Inferior parietal cortex (tissue), 1 donor: ENCODE results near the gene APBA2.
A peak's percentile ranks its signal among the peaks of the same experiment; 100 is the strongest.

Experiments
- DNase-seq: peaks from one replicate; pipeline ENCODE4 v3.0.0-alpha.2; 2016; ENCODE audit errors: extremely low spot score

Gene APBA2

DNA sequence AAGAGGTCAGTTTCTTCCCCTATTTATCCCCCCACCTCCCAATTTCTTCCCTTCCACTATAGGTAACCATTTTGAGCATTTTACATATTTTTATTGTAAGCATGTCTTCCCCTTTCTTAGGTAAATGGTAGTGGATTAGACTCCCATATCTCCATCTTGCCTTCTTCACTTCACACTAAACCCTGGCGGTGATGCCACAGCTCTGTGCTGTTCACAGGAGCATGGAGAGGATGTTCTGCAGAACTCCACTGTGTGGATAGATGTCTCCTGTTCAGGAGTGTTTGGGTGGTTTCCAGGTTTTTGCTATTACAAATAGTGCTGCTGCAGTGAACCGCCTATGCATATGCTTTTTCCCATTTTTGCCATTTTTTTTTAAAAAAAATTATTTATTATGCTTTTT is 201.1 kb downstream of the APBA2 start:
- no peak for DNase-seq

- DNase-seq: no peak
Observed at GRCh38 chr15:29087521-29088285, 201.9 kb downstream of the APBA2 start.

DNA sequence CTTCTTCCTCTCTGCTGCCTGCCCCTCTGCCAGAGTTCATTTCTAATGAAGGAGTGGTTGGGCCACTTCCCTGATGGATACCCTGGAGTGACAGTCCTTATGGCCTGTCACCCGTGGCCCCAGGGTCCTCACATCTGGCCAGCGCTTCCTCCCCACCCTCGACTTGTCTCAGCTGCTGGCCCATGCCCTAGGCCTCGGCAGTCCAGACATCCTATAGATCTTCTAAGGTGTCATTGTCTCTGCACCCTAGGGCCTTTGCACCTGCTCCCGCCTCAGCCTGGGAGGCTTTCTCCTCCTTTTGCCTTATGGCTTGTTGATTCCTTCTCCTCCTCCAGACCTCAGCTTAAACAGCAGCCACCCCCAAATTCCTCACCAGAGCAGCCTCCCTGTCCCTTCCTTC is 202.9 kb downstream of the APBA2 start:
- no peak for DNase-seq

DNA sequence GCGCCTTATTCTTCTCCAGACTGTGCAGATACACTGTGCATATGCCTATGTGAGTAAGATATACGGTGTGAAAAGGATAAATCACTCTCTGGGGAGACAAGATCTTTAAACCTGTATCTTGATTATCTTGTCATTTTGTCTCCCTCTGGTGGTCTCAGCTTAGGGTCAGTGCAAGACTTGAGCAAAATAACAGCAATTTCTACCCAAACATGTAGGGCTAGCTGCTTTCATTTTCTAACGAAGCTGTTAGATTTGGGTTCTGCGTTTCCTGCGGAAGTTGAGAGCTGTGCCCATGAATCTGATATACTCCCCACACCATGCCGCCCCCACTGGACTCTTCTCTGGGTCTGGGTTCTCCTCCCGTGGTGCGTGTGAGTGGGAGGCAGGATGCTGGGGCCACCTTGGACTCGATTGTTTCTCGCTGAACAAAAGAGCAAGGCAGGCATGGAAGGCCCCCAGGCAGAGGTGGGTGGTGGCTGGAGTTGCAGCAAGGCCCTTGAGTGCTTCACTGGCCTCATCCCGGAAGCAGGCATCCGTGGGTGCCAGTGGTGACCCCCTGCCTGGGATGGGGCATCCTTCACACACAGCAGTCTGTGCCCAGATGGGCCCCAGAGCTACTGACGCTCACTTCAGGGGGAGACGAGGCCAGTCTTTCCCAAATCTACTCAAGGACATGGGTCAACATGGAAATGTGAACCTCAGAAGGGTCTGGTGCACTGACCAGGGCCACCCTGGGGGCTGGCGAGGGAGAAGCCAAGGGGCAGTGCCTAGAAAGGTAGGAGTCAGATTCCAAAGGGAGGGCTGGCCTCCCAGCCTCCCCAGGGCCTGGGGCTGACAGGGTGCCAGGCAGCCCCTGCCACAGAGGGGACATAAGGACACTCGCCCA is 204.2 kb downstream of the APBA2 start:
- peak; percentile 74 for DNase-seq

DNA sequence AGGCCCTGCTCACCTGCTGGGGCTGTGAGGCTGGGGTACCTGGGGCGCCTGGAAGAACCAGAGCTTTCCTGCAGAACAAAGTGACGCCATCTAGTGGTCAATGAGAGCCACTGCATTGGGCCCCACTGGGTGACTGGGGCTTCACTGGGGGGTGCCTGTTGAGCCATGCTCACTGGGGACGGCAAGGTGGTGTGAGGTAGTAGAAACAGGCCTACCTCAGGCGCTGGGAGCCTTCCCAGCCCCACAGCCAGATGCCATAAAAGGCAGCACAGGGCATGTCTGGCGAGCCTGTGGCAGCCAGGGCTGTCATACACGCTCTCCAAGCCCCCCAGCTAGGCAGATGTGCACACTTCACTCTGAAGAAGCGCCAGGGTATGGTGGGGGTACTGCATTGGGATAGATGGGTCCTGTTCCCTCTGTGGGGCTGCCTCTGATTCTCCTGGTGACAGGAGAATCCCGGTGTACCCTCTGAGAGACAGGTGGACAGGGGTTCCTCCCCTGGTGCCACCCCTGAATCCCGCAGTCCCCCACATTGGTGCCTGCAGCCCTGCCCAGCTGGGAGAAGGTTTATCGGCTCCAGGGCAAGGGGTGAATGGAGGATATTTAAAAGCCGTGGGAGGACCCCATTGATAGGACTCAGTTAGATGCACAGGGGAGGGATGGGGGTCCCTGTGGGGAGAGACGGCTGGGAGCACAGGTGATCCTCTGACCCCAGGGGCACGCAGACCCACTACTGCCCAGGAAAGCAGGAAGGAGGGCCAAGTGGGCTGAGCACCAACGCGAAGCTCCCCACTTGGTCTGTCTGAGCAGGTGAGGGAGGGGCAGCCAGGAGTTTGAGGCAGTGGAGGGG is 205.1 kb downstream of the APBA2 start:
- peak; percentile 70 for DNase-seq

- DNase-seq: no peak
Observed at GRCh38 chr15:29091666-29092065, 205.9 kb downstream of the APBA2 start.

GRCh38 chr15:29092376-29093064 is 206.7 kb downstream of the APBA2 start:
- no peak for DNase-seq

GRCh38 chr15:29093065-29093435 is 207.3 kb downstream of the APBA2 start:
- no peak for DNase-seq

- no peak for DNase-seq
Observed at GRCh38 chr15:29093696-29094343, 208.0 kb downstream of the APBA2 start.

DNA sequence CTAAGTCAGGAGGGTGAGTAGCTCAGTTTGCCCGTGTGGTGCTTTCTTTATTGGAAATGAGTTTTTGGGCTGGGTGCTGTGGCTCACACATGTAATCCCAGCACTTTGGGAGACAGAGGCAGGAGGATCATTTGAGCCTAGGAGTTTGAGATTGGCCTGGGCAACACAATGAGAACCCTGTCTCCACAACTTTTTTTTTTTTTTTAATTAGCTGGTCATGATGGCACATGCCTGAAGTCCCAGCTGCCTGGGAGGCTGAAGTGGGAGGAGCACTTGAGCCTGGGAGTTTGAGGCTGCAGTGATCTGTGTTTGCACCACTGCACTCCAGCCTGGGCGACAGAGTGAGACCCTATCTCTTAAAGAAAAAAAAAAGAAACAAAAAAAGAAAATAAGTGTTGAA is 208.9 kb downstream of the APBA2 start:
- no peak for DNase-seq

GRCh38 chr15:29095746-29096145 is 210.0 kb downstream of the APBA2 start:
- no peak for DNase-seq

GRCh38 chr15:29097168-29097567 is 211.4 kb downstream of the APBA2 start:
- DNase-seq: no peak

DNA sequence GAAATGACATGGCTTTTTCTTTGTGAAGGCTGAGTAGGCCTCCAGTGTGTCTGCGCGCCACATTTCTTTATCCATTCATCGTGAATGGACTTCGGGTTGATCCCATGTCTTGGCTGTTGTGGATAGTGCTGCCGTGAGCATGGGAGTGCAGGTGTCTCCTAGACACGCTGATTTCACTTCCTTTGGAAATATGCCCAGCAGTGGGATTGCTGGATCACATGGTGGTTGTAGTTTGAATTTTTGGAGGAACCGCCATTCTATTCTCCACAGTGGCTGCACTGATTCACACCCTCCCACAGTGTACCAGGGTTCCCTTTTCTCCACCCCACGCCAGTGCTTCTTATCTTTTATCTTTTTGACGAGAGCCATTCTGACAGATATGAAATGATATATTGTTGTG is 212.2 kb downstream of the APBA2 start:
- peak; percentile 50 for DNase-seq

DNA sequence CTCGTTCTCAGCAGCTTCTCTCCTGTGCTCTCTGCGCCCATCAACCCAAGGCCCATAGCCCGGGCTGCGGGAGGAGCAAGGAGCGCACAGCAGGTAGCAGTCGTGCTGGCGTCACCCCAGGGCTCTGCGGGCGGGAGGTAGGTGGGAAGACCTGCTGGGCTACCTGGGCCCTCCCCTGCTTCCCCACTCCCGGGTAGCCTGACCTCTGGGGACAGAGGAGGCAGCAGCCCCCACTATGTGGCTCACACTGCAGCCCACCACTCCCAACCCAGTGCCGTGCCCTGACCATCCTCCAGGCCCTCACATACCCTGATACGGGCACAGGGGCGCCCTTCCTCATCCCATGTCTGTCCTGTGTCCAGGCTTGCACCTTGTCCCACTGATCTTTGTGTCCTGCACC is 212.9 kb downstream of the APBA2 start:
- no peak for DNase-seq

DNA sequence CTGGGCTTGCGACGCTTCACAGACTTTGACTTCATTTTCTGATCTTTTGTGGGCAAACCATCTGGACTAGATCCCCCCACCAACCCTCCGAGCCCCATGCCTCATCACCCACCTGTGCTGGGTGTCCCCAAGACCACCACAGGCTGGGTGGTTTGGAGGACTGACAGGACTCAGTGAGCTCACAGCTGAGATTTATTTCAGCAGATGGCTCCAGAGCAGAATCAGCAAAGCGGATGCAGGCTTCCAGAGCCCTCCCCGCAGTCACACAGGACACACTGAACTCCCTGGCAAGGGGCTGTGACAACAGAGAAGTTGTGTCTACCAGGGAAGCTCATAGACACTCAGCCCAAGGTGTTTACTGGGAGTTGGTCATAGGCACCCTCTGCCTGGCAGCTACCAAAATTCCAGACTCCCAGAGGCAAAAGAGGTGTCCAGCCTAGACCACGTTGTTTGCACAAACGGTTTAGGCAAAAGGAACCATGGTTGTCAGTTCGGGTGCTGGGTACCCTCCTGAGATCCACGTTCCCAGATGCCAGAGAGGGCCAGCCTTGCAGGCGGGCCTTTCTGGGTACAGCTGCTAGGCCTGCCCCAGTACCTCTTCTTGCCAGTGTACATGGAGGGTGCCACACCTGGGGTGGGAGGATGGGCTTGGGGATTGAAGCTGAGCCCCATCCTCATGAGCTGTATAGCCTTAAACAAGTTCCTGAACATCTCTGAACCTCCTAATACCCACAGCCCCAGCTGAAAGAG is 213.5 kb downstream of the APBA2 start:
- no peak for DNase-seq

DNA sequence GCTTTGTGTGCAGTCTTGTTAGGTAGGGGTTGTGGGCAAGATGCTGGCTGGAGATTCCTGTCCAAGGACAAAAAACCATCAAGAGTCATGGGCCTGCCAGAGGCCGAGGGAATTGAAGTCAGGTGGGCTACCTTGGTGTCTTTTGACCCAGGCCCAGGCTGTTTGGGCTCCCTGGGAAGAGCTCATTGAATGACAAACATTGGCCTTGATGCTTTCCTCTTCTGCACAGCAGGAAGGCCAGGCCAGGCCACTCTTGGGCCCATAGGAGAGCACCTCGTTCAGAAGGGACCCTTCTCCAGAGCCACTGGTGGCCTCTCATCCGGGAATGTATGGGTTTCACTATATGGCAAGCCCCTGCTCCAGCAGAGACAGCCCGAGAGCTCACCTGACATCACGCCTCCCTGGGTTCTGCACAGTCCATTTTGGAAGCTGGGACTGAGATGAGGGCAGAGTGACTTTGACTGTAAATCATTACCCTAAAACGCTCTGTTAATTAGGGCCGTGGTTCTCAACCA is 214.8 kb downstream of the APBA2 start:
- DNase-seq: no peak

DNA sequence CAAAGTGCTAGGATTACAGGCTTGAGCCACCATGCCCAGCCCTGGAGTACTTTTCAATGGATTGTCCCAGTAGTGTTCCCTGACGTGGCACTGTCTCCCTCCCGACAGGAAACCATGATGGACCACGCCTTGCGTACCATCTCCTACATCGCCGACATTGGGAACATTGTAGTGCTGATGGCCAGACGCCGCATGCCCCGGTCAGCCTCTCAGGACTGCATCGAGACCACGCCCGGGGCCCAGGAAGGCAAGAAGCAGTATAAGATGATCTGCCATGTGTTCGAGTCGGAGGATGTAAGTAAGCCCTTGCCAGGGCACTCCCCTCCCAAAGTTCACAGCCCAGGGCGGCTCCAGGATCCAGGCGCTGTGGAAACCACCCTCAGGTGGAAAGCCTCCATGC is 215.7 kb downstream of the APBA2 start:
- no peak for DNase-seq

DNA sequence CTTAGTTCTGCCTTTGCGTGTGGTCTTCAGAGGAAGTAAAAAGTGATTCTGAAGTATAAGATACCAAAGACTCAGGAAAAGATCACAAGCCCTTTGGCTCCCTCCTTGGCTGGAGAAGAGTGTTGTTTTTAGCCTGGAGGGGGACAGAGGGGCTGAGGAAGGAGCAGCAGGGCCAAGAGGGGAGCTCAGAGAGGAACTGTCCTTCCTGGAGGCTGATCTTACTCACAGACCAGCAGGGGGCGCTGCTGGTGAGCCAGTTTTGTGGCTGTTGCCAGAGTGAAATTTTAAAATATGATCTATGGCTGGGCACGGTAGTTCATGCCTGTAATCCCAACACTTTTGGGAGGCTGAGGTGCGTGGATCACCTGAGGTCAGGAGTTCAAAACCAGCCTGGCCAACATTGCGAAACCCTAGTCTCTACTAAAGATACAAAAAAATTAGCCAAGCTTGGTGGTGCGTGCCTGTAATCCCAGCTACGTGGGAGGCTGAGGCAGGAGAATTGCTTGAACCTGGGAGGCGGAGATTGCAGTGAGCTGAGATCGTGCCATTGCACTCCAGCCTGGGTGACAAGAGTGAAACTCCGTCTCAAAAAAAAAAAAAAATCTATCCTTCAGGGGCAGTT is 216.5 kb downstream of the APBA2 start:
- peak; percentile 78 for DNase-seq
